Measurements from ENCODE around the gene FOXD3.

The FOXD3 gene

DNA sequence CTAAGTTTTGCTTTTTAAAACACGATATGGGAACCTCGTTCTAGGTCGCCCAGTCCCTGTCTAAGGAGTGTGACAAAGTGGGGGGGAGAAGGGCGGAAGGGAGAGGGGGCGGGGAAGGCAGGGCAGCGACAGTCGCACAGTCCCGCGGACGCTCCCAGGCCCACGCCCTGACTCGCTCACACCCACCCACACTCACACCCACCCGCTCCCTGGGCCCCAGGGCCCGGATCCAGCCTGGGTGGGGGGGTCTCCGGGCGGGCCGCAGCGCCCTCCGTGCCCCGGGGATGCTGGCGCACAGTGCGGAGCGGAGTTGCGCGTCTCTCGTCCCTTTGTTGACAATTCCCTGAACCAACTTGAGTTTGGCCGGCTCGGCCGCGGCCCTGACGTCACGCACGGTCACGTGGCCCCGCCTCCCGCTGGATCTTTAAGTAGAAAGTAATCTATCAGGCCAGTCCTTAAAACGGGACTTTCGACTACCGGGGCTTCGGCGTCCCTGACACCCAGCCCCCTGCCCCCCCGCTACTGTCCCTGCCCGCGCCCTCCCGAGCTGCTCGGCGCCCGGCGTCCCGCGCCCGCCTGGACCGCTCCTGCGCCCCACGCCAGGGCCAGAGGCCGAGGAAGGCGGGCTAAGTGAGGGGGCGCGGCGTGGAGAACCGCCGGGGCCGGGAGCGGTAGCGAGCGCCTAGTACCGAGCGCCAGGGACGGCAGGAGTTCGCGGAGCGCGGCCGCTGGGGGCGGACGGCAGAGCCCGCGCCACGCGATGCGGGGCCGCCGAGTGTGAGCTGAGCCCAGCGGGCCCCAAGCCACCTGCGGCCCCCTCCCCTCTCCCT is at the start of gene FOXD3:
Gene FOXD3, plus strand, starts transcription at position 454 of the 830 bp plus-strand sequence. CDS start 492 bp downstream, outside the sequence.
- TF ChIP-seq CTCF (IDR thresholded peaks at IDR 0.05) = no peak

GRCh38 chr1:63272811-63273210 is 49.6 kb upstream of the FOXD3 start:
- TF ChIP-seq CTCF (IDR thresholded peaks at IDR 0.05) = no peak

- no peak for TF ChIP-seq CTCF (IDR thresholded peaks at IDR 0.05)
Measured at GRCh38 chr1:63274371-63274770, 48.0 kb upstream of the FOXD3 start.

- no peak for TF ChIP-seq CTCF (IDR thresholded peaks at IDR 0.05)
Measured at GRCh38 chr1:63274979-63275378, 47.4 kb upstream of the FOXD3 start.

DNA sequence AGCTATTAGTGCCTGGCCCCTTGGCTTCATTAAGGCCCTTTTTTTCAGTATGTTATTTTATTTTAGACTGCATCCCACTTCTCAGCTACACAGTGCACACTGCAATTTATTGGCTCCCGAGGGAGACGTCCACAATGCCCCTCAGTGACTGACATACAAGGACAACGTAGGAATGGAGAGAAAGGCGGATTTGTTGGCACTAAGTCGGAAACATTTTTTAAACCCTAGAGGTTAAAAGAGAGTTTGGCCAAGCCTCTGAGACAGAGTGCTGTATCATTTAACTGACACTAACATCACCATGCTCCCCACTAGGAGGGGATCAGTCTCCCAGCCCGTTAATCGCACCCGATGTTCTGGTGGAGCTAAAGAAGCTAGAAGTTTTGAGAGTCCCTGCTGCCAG is 45.7 kb upstream of the FOXD3 start:
- TF ChIP-seq CTCF (IDR thresholded peaks at IDR 0.05) = no peak

DNA sequence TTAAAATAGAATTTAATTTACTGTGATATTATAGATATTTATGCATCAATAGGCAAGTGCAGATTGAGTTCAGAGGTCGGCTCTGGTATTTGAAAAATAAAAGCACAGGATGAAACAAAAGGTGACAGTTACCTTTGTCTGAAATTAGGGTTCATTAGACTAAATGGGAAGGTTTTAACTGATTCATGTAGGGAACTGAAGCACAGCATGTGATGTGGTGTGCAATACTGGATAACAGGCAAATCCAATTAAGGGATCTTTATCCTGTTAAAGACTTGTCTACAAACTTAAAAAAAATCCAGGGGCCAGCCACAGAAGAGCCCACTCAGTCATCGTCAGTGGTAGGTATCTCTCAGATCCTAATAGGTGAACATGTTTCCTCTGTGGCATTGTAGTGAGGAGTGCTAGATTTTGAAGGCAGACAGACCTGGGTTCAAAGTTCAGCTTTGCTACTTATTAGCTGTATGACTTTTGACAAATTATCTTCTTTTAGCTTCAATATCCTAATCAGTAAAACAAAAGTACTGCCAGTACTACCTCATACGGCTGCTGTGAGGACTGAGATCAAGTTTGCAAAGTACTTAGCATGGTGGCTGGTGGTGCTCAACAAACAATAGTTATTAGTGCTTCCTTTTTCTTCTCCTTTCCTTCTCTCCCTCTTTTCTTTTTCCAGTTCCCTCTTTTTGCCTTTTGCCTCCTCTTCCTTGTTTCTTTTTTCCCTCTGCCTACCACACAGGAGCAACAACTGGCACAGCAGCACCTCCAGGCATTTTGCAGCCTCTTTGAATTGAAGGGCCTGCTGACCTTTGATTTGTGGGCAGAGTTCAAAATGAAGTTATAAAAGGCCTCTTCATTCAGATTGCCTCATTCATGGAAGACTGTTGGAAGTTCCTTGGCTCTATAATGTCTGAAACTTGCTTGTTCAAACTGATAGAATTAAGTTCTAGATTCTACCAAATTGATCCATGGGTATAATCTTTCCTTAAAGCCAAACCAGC is 44.9 kb upstream of the FOXD3 start:
- TF ChIP-seq CTCF (IDR thresholded peaks at IDR 0.05) = no peak

GRCh38 chr1:63281753-63282152 is 40.6 kb upstream of the FOXD3 start:
- no peak for TF ChIP-seq CTCF (IDR thresholded peaks at IDR 0.05)

Data from LNCAP (cell line).